K562 (cell line): ENCODE results near the gene CHCHD6. TPM values are rescaled to one million over a fixed set of nuclear protein-coding genes. Genes with fewer than 3 reads are reported as not detected.
A peak's percentile ranks its signal among the peaks of the same experiment; 100 is the strongest.

Source experiments
- ARID3B ChIP-seq: fragments of 250-450 bp; sonication (Bioruptor Pico); IDR thresholded peaks from 2 replicates; pipeline ENCODE4 v1.4.0; 2020; ENCODE audit warnings: borderline replicate concordance
- ATF7 ChIP-seq: fragments of 450-650 bp; IDR thresholded peaks from 2 replicates; pipeline ENCODE4 v1.7.1; 2014; ENCODE audit warnings: mild to moderate bottlenecking, moderate library complexity
- BCL6 ChIP-seq: fragments of 250-450 bp; sonication (Bioruptor Pico); IDR thresholded peaks from 2 replicates; pipeline ENCODE4 v1.4.0; 2020
- BHLHE40 ChIP-seq: IDR thresholded peaks from 2 replicates; pipeline ENCODE4 v1.6.1; 2011; ENCODE audit warnings: low read length, improper control_type of control experiment
- BRCA1 ChIP-seq, 2 experiments: fragments of 450-650 bp in 1 of 2; sonication (generic) in 1 of 2; formaldehyde crosslinking in 1 of 2; IDR thresholded peaks; 2 replicates each; pipeline versions ENCODE4 v1.5.0 to v1.6.1; 2017 to 2020; ENCODE audit warnings: mild to moderate bottlenecking in 1 of 2, missing genetic modification reagents in 1 of 2
- ELK1 ChIP-seq: sonication (generic); formaldehyde crosslinking; IDR thresholded peaks from 2 replicates; pipeline ENCODE4 v1.8.1; 2022; ENCODE audit warnings: missing genetic modification reagents
- FOS ChIP-seq: IDR thresholded peaks from 3 replicates; pipeline ENCODE4 v1.6.1; 2011; ENCODE audit not compliant: insufficient read length; ENCODE audit errors: extremely low read depth
- MBD2 ChIP-seq: sonication (generic); IDR thresholded peaks from 2 replicates; pipeline ENCODE4 v1.6.1; 2016; ENCODE audit warnings: low read depth, borderline replicate concordance
- MTF1 ChIP-seq: fragments of 250-450 bp; sonication (Bioruptor Pico); IDR thresholded peaks from 2 replicates; pipeline ENCODE4 v1.9.0; 2021; ENCODE audit warnings: moderate library complexity, mild to moderate bottlenecking, inconsistent platforms, borderline replicate concordance
- MYNN ChIP-seq, 2 experiments: sonication (generic); formaldehyde crosslinking in 1 of 2; IDR thresholded peaks; 2 replicates each; pipeline versions ENCODE4 v1.5.0 to v1.6.1; 2016 to 2020; ENCODE audit warnings: antibody characterized with exemption in 1 of 2, missing genetic modification reagents in 1 of 2
- PCBP2 ChIP-seq: fragments of 200-400 bp; formaldehyde crosslinking; IDR thresholded peaks from 2 replicates; pipeline ENCODE4 v1.6.1; 2018; ENCODE audit warnings: low read length, low read depth, mild to moderate bottlenecking, moderate library complexity; ENCODE audit not compliant: poor library complexity, severe bottlenecking
- PPARD ChIP-seq: fragments of 250-450 bp; sonication (Bioruptor Pico); IDR thresholded peaks from 2 replicates; pipeline ENCODE4 v1.8.0; 2022; ENCODE audit warnings: inconsistent platforms, mild to moderate bottlenecking, moderate library complexity
- RFX1 ChIP-seq: fragments of 450-650 bp; IDR thresholded peaks from 2 replicates; pipeline ENCODE4 v1.6.1; 2016; ENCODE audit warnings: mild to moderate bottlenecking, moderate library complexity
- SMARCC2 ChIP-seq: fragments of 450-650 bp; IDR thresholded peaks from 2 replicates; pipeline ENCODE4 v1.6.1; 2017; ENCODE audit warnings: antibody characterized with exemption, moderate library complexity, mild to moderate bottlenecking, low read depth
- SPI1 ChIP-seq: IDR thresholded peaks from 2 replicates; pipeline ENCODE4 v1.6.1; 2011; ENCODE audit warnings: low read depth, low read length, control low read depth, borderline replicate concordance
- THRAP3 ChIP-seq: fragments of 450-650 bp; IDR thresholded peaks from 2 replicates; pipeline ENCODE4 v1.6.1; 2016; ENCODE audit warnings: mild to moderate bottlenecking, inconsistent platforms, borderline replicate concordance
- THRB ChIP-seq: fragments of 450-650 bp; formaldehyde crosslinking; conservative IDR thresholded peaks from 2 replicates; pipeline ENCODE4 v1.4.0; 2022; ENCODE audit warnings: mild to moderate bottlenecking, missing genetic modification characterization
- ZNF165 ChIP-seq: fragments of 250-450 bp; sonication (Bioruptor Pico); IDR thresholded peaks from 2 replicates; pipeline ENCODE4 v1.4.0; 2020; ENCODE audit warnings: borderline replicate concordance
- ZNF174 ChIP-seq: fragments of 250-450 bp; sonication (Bioruptor Pico); IDR thresholded peaks from 2 replicates; pipeline ENCODE4 v1.4.0; 2020; ENCODE audit warnings: mild to moderate bottlenecking
- polyA plus RNA-seq, 8 experiments: library from polyadenylated mRNA; depleted of rRNA in 4 of 8; stranded (reverse) in 5 of 8; unstranded in 3 of 8; fragments of >200 nt; fragmentation: Nextera tagmentation in 2 of 8; fragmentation: Illumina TruSeq in 1 of 8; extraction: Ambion mirVana in 2 of 8; extraction: Trizol in 1 of 8; gene quantifications; 2 replicates each; pipeline versions ENCODE4 v1.2.1 to v1.2.3, GENCODE V29; 2011 to 2014; ENCODE audit warnings: inconsistent platforms in 1 of 8, missing spikeins in 1 of 8
- total RNA-seq, 7 experiments: library from RNA; depleted of rRNA in 6 of 7; stranded (reverse); fragments of >200 nt in 6 of 7; fragmentation: Illumina TruSeq in 2 of 7; extraction: Trizol in 2 of 7; gene quantifications; 2 replicates each; pipeline versions ENCODE4 v1.2.1 to v1.2.3, GENCODE V29; 2011 to 2021; ENCODE audit warnings: low replicate concordance in 1 of 7
- TF ChIP-seq, protein P1 (sequence below): fragments of 450-650 bp; formaldehyde crosslinking; IDR thresholded peaks from 2 replicates; pipeline ENCODE4 v1.4.0; 2022; ENCODE audit warnings: mild to moderate bottlenecking, moderate library complexity
- TF ChIP-seq, protein P2 (sequence below): conservative IDR thresholded peaks from 2 replicates; pipeline ENCODE4 v1.6.1; 2011; ENCODE audit warnings: low read depth, mild to moderate bottlenecking, low read length; ENCODE audit not compliant: control insufficient read depth

CHCHD6 gene
- total and polyA plus RNA-seq, 9 of the 15 experiments (the other 6 are each of a cell fraction or from before 2014, with no cell fraction given): 4.6 to 18.6 (median 10.9) TPM

GRCh38 chr3:126703512-126704493 lies at the start of gene CHCHD6 (continued):
- TF ChIP-seq BCL6 (CRISPR knock-in tag) (no peak), THRB (no peak), PCBP2 (no peak), RFX1 (peak; percentile 20; the same call in 1 of the 2 replicates), BRCA1 (IDR thresholded peaks at IDR 0.05) (no peak), BRCA1 (CRISPR knock-in tag; IDR thresholded peaks at IDR 0.05) (no peak), MTF1 (no peak), MYNN (IDR thresholded peaks at IDR 0.05) (no peak), MYNN (CRISPR knock-in tag; IDR thresholded peaks at IDR 0.05) (no peak), ZNF174 (CRISPR knock-in tag) (no peak), SMARCC2 (no peak), SPI1 (no peak), FOS (peak; percentile 94), BHLHE40 (peak; percentile 75; the same call in 1 of the 2 replicates), ELK1 (CRISPR knock-in tag) (no peak), ZNF165 (CRISPR knock-in tag) (no peak), ATF7 (peak; percentile 60), THRAP3 (no peak), PPARD (no peak), ARID3B (no peak), MBD2 (peak; percentile 100)
- TF ChIP-seq, protein P1, sequence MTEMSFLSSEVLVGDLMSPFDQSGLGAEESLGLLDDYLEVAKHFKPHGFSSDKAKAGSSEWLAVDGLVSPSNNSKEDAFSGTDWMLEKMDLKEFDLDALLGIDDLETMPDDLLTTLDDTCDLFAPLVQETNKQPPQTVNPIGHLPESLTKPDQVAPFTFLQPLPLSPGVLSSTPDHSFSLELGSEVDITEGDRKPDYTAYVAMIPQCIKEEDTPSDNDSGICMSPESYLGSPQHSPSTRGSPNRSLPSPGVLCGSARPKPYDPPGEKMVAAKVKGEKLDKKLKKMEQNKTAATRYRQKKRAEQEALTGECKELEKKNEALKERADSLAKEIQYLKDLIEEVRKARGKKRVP (CRISPR knock-in tag): no peak
- TF ChIP-seq, protein P2, sequence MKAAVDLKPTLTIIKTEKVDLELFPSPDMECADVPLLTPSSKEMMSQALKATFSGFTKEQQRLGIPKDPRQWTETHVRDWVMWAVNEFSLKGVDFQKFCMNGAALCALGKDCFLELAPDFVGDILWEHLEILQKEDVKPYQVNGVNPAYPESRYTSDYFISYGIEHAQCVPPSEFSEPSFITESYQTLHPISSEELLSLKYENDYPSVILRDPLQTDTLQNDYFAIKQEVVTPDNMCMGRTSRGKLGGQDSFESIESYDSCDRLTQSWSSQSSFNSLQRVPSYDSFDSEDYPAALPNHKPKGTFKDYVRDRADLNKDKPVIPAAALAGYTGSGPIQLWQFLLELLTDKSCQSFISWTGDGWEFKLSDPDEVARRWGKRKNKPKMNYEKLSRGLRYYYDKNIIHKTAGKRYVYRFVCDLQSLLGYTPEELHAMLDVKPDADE: peak; percentile 81
